Activated B cell treated with CpG ODN at 0.5 μM for 24 hours (primary cell): ENCODE data around the gene DMRTC1B. TPM values are rescaled to one million over a fixed set of nuclear protein-coding genes. Genes with fewer than 3 reads are reported as not detected.
"Not testable (repeated sequence)": the region's sequence is repeated elsewhere in the genome, so short reads cannot be mapped to it uniquely, and the experiment has no call there.

Experiments used
- ATAC-seq: fragments of 200-7000 bp; cut with Tn5 transposase; one replicate; pipeline ENCODE4 v1.10.0; 2021; ENCODE audit warnings: low read depth, mild to moderate bottlenecking, moderate library complexity
- CTCF ChIA-PET: fragments of 350-600 bp; sonication (Branson Sonifier 250); formaldehyde crosslinking; loops from one replicate; lab custom pipeline; 2021; ENCODE audit warnings: antibody characterized with exemption; lab: Charles Lee
- POLR2A ChIA-PET: fragments of 350-600 bp; sonication (Branson Sonifier 250); formaldehyde crosslinking; loops from one replicate; lab custom pipeline; 2021; ENCODE audit warnings: antibody characterized with exemption; lab: Charles Lee
- DNase-seq: peaks from one replicate; pipeline ENCODE4 v3.0.0; 2022
- H3K27ac Mint-ChIP-seq: one replicate; pipeline ENCODE4 v1.8.0; 2020; ENCODE audit warnings: mixed read lengths
- H3K27me3 Mint-ChIP-seq: one replicate; pipeline ENCODE4 v1.8.0; 2021; ENCODE audit warnings: mixed read lengths
- H3K36me3 Mint-ChIP-seq: one replicate; pipeline ENCODE4 v1.8.0; 2021; ENCODE audit warnings: low read depth, mixed read lengths
- H3K4me1 Mint-ChIP-seq: one replicate; pipeline ENCODE4 v1.8.0; 2021; ENCODE audit warnings: mixed read lengths
- H3K4me3 Mint-ChIP-seq: one replicate; pipeline ENCODE4 v1.8.0; 2020; ENCODE audit warnings: mild to moderate bottlenecking, mixed read lengths
- H3K9me3 Mint-ChIP-seq: one replicate; pipeline ENCODE4 v1.8.0; 2020; ENCODE audit warnings: mixed read lengths
- intact Hi-C: fragments of 100-400 bp; cut with micrococcal nuclease; formaldehyde crosslinking; loops from one replicate; pipeline ENCODE4 v1.15.1; 2024
- total RNA-seq: library from RNA; stranded (reverse); gene quantifications from 2 replicates; pipeline ENCODE4 v1.2.3, GENCODE V29; 2022

DMRTC1B gene
- total RNA-seq, 1 donor from 2014 or later = 1.7 TPM

DNA sequence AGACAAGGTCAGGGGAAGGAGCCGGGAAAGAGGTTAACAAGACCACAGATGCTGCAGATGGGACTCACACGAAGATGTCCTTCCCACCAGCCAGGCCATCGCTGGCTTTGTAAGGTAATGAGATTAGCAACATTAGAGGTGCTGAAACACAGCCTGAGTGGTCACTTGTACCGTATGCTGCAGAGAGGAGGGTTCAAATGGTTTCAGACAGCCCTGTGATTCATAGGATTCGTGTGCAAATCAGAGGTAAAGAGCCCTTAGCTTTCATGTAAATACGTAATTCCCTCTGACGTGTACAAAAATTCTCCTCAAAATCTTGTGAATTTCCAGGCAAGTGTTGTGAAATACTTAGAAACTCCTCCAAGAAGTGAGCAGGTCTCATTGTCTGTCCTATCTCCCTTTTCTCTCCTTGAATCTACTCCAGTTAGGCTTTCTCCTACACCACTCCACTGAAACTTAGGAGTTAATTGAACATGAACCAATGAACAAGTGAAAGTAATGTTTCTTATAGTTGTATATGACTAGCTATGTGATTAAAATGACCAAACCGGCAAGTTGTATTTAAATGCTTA is 6.8 kb downstream of the DMRTC1B start:
- POLR2A ChIA-PET, H3K9me3 Mint-ChIP-seq, ATAC-seq, H3K27me3 Mint-ChIP-seq, CTCF ChIA-PET, DNase-seq, H3K4me1 Mint-ChIP-seq, H3K27ac Mint-ChIP-seq, intact Hi-C loops, H3K4me3 Mint-ChIP-seq, H3K36me3 Mint-ChIP-seq: not testable (repeated sequence)

DNA sequence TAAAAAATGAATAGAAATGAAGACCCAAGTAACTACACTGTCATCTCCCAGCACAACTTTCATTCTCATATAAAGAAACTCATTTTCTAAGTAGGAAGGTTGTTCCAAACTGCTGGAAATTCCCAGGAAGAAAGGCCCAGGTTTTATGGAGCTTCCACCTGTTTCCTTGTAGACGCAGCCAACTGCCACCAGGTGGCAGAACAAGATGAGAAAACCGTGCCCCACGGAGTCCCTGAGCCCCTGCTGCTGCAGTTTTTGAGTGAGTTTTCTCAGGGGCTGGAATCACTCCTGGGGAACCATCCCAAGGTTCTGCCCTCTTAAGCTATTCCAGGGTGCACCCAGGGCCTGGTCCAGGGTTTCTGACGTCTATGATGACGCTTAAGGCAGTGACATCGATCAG is 7.3 kb downstream of the DMRTC1B start:
- POLR2A ChIA-PET, ATAC-seq, CTCF ChIA-PET, H3K36me3 Mint-ChIP-seq, H3K9me3 Mint-ChIP-seq, H3K4me3 Mint-ChIP-seq, intact Hi-C loops, H3K27me3 Mint-ChIP-seq, H3K27ac Mint-ChIP-seq, DNase-seq, H3K4me1 Mint-ChIP-seq: not testable (repeated sequence)

DNA sequence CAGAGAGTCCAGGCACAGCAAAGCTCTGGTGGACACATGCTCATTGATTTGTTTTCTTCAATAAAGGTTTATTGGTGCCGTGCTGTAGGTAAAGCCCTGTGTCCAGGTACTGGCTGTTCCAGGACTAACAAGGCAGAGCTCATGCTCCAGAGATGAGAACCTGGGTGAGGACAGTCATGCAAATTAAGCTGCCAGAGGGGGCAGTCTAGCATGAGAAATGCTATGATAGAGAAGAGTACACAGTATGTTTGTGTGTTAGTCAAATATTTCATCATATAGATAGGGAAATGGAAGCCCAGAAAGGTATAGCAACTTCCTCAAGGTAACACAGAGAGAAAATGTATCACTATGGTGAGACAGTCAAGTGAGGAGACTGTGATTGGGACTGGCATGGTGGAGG is 11.5 kb downstream of the DMRTC1B start:
- H3K36me3 Mint-ChIP-seq, intact Hi-C loops, H3K27me3 Mint-ChIP-seq: not testable (repeated sequence)

DNA sequence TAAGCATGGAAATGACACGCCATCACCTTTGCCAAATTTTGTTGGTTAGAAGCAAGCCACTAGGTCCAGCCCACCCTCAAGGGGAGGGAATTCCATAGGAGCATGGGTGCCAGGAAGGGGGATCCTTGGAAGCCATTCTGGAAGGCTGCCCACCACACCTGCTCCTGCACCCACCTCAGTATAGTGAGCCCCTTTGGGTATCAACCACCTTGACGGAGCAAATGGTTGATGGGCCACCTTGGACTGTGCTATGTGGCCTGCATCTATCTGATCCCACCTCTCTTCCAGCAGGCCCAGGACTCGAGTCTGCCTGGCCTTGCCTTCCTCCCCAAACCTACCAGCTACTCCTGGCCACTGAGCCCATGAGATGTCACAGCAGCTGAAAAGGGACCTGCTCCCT is 13.7 kb downstream of the DMRTC1B start:
- H3K27ac Mint-ChIP-seq, H3K9me3 Mint-ChIP-seq, POLR2A ChIA-PET, DNase-seq, CTCF ChIA-PET, ATAC-seq, H3K4me1 Mint-ChIP-seq, H3K4me3 Mint-ChIP-seq, H3K27me3 Mint-ChIP-seq, intact Hi-C loops, H3K36me3 Mint-ChIP-seq: not testable (repeated sequence)

More for the DNA sequence above, 11.5 kb downstream of the DMRTC1B start:
- H3K4me1 Mint-ChIP-seq, DNase-seq, ATAC-seq, H3K4me3 Mint-ChIP-seq, H3K27ac Mint-ChIP-seq, CTCF ChIA-PET, POLR2A ChIA-PET, H3K9me3 Mint-ChIP-seq: not testable (repeated sequence)

DNA sequence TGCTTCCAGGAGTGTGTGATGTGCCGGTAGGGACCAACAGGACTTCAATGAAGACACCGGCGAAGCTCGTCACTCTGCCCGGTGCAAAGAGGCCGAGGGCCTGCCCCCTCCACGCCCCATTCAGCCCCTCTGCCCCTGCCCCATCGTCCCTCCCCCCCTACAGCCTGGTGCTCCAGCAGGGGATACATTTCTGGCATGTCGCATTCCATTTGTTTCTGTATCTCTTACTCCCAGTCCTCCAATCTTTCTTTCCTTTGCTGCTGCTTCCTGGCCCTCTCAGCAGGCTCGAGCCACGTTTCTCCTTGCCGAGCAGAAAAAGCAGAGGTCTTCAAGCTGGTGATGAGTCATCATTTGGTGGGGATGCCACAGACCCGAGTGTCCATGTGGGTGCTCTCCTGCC is 31.4 kb downstream of the DMRTC1B start, which contains the start of gene FAM236D:
TSS of gene FAM236D (minus strand) at position 101 of the 400 bp plus-strand sequence. CDS start at position 1, 100 bp downstream.
- ATAC-seq, H3K27ac Mint-ChIP-seq, intact Hi-C loops, POLR2A ChIA-PET, H3K4me1 Mint-ChIP-seq, H3K36me3 Mint-ChIP-seq, H3K27me3 Mint-ChIP-seq, H3K9me3 Mint-ChIP-seq, H3K4me3 Mint-ChIP-seq, CTCF ChIA-PET, DNase-seq: not testable (repeated sequence)

DNA sequence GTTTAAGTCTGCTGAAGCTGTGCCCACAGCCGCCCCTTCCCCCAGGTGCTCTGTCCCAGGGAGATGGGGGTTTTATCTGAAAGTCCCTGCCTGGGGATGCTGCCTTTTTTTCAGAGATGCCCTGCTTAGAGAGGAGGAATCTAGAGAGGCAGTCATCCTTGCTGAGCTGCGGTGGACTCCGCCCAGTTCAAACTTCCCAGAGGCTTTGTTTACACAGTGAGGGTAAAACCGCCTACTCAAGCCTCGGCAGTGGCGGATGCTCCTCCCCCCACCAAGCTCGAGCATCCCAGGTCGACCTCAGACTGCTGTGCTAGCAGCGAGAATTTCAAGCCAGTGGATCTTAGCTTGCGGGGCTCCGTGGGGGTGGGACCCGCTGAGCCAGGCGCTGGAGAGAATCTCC is 54.0 kb downstream of the DMRTC1B start:
- H3K9me3 Mint-ChIP-seq, CTCF ChIA-PET, intact Hi-C loops, DNase-seq, ATAC-seq, POLR2A ChIA-PET, H3K4me1 Mint-ChIP-seq, H3K36me3 Mint-ChIP-seq, H3K27ac Mint-ChIP-seq, H3K27me3 Mint-ChIP-seq, H3K4me3 Mint-ChIP-seq: not testable (repeated sequence)

DNA sequence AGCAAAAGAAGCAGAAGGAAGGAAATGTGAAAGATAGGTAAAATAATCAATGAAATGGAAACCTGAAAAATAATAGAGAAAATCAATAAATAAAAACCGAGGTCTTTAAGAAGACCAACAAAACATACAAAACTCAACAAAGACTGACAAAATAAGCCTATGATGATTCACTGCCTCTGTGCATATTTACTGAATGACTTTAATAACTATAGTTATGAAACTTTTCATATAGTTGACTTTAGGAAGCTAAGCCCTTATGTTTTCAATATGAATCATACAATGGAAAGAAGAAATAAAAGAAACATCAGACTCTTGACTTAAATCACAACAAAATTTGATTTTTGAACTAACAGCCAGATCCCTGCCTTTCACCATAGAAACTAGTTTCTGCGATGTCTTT is 60.8 kb downstream of the DMRTC1B start:
- H3K36me3 Mint-ChIP-seq, intact Hi-C loops, POLR2A ChIA-PET, H3K4me3 Mint-ChIP-seq, CTCF ChIA-PET, H3K27me3 Mint-ChIP-seq, H3K4me1 Mint-ChIP-seq, ATAC-seq, H3K27ac Mint-ChIP-seq, H3K9me3 Mint-ChIP-seq, DNase-seq: not testable (repeated sequence)

DNA sequence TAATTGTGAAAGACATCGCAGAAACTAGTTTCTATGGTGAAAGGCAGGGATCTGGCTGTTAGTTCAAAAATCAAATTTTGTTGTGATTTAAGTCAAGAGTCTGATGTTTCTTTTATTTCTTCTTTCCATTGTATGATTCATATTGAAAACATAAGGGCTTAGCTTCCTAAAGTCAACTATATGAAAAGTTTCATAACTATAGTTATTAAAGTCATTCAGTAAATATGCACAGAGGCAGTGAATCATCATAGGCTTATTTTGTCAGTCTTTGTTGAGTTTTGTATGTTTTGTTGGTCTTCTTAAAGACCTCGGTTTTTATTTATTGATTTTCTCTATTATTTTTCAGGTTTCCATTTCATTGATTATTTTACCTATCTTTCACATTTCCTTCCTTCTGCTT is 106.2 kb downstream of the DMRTC1B start:
- H3K9me3 Mint-ChIP-seq, ATAC-seq, H3K4me1 Mint-ChIP-seq, CTCF ChIA-PET, H3K27me3 Mint-ChIP-seq, H3K4me3 Mint-ChIP-seq, H3K27ac Mint-ChIP-seq, H3K36me3 Mint-ChIP-seq, intact Hi-C loops, POLR2A ChIA-PET, DNase-seq: not testable (repeated sequence)

DNA sequence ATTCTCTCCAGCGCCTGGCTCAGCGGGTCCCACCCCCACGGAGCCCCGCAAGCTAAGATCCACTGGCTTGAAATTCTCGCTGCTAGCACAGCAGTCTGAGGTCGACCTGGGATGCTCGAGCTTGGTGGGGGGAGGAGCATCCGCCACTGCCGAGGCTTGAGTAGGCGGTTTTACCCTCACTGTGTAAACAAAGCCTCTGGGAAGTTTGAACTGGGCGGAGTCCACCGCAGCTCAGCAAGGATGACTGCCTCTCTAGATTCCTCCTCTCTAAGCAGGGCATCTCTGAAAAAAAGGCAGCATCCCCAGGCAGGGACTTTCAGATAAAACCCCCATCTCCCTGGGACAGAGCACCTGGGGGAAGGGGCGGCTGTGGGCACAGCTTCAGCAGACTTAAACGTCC is 113.0 kb downstream of the DMRTC1B start:
- H3K4me1 Mint-ChIP-seq, POLR2A ChIA-PET, intact Hi-C loops: not testable (repeated sequence)

More for the DNA sequence above, 113.0 kb downstream of the DMRTC1B start:
- H3K27me3 Mint-ChIP-seq, H3K4me3 Mint-ChIP-seq, DNase-seq, H3K27ac Mint-ChIP-seq, ATAC-seq, H3K9me3 Mint-ChIP-seq, H3K36me3 Mint-ChIP-seq, CTCF ChIA-PET: not testable (repeated sequence)

Other genes with a start within 250 kb of the DMRTC1B start
- 29.0 and 39.6 TPM in 2 replicates for gene HDAC8, start 204.0 kb upstream of the DMRTC1B start, total RNA-seq
- not detected in 2 replicates for gene PHKA1, start 62.6 kb upstream of the DMRTC1B start, total RNA-seq
- not detected in 2 replicates for gene FAM236B, start 5.8 kb downstream of the DMRTC1B start, total RNA-seq
- not detected in 2 replicates for gene FAM236D, start 31.3 kb downstream of the DMRTC1B start, total RNA-seq
- not detected in 2 replicates for gene FAM236C, start 135.7 kb downstream of the DMRTC1B start, total RNA-seq
- not detected in 2 replicates for gene FAM236A, start 161.3 kb downstream of the DMRTC1B start, total RNA-seq
- 0.27 and 0.71 TPM in 2 replicates for gene DMRTC1, start 166.9 kb downstream of the DMRTC1B start, total RNA-seq
- not detected in 2 replicates for gene PABPC1L2B, start 226.0 kb downstream of the DMRTC1B start, total RNA-seq